Activated naive CD4-positive, alpha-beta T cell treated with Interleukin-2 at 50 U/mL for 16 hours (primary cell): ENCODE data around the gene EVI5.
A peak's percentile ranks its signal among the peaks of the same experiment; 100 is the strongest.
"Not testable (repeated sequence)": the region's sequence is repeated elsewhere in the genome, so short reads cannot be mapped to it uniquely, and the experiment has no call there.

Source experiments
- DNase-seq: peaks from one replicate; pipeline ENCODE4 v3.0.0-alpha.2; 2020

EVI5 gene

DNA sequence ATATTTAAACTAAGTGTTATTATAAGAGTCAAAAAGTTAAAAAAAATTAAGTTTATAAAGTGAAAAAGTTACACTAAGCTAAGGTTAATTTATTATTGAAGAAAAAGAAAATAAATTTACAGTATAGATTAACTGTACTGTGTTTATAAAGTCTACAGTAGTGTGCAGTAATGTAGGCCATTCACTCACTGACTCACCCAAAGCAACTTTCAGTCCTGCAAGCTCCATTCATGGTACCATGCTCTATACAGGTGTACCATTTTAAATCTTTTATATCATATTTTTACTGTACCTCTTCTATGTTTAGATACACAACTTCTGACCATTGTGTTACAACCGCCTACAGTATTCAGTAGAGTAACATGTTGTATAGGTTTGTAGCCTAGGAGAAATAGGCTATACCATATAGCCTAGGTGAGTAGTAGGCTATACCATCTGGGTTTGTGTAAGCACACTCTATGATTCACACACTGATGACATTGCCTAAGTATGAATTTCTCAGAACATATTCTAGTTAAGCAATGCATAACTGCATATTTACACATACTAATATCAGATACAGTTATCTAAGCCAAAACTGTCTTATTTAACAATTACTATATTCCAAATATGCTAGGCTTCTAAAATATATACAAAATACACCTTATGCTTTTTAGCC lies 217.6 kb downstream of the EVI5 start:
- no peak for DNase-seq

DNA sequence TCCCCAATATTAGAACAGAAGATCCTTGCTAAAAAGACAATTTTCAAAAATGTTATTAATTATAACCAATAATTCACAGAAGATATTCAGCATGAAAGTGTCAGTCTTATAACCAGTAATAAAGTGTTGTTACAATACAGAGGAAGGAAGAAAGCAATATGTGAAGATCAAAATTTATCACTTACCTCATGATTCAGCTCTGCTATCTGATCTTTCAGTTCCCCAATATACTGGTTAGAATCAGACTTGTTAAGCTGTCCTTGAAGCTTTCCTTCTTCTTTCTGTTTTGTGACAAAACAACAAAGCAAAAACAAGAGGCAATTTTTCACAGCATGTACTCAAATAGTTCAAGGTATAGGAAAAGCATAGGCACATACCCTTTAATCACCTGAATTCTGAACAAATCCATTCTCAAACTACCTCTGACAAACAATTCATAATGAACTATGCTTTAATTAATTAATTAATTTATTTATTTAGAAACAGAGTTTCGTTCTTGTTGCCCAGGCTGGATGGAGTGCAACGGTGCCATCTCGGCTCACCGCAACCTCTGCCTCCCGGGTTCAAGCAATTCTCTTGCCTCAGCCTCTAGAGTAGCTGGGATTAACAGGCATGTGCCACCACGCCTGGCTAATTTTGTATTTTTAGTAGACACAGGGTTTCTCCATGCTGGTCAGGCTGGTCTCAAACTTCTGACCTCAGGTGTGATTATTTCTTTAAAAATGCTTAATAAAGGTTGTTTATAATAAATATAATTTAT lies 221.3 kb downstream of the EVI5 start:
- DNase-seq: no peak

DNA sequence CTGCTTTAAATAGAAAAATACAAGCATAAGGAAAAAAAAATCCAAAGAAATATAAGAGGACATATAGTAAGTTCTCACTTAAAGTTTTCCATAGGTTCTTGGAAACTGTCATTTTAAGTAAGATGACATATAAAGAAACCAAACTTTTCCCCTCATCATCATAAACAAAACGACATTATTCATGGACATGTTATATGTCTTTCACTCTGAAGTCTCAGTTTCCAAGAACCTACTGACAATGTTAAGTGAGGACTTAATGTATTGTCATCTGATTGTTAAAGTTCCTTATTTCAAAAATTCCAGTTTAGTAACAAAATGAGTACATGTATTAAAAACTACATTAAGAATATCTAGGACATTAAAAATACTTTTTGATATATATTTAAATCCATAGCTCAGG lies 228.6 kb downstream of the EVI5 start:
- DNase-seq: no peak

DNA sequence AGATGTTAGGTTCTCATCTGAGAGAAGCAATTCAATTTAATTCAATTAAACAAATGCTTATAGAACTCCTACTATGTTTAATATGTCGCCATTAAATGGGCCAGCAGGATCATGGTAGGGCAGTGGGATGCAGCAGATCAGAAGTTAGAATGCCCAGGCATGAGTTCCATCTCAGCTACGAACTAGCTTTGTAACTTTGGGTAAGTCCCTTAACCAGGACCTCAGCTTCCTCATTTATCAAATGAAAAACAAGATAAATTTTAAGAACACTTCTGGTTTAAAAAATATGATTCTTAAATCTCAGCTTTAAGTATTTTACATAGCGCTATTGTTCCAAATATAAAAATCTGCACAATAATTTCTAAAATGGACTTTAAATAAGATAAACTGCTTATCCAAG lies 230.7 kb downstream of the EVI5 start:
- DNase-seq: no peak

DNA sequence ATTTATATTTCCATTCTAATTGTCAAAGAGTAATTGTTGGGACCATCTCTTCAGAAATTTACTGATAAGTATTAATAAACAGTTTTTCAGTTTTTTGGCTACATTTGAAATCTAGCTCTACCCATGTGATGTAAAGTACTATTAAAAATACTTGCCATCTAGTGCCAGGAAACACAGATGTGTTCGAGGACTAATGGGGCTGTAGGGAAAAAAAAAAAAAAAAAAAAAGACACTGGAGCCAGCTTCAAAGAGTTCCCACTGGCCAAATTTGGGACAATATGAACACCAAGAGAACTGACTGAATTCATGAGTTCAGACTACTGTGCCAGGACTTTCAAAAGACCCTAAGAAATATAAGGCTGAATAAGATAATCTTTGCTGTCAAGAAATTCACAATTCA lies 233.0 kb downstream of the EVI5 start:
- no peak for DNase-seq

DNA sequence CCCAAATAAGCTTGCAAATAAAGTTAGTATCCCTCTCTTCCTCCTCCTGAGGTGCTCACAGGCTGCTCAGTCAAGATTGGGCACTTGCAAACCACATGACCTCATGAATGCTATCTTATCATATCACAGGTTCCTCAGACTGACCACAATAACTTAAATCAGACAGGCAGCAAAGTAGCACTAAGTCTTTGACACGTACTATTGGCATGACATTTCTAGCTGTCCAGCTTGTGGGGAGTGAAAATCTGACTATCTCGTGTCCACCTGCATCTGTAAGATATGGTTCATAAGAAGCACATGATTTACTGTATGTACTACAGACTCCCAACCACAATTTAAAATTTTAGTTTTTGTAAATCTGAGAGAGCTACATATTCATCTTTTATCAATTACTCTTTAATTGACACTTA lies 240.1 kb downstream of the EVI5 start:
- no peak for DNase-seq

DNA sequence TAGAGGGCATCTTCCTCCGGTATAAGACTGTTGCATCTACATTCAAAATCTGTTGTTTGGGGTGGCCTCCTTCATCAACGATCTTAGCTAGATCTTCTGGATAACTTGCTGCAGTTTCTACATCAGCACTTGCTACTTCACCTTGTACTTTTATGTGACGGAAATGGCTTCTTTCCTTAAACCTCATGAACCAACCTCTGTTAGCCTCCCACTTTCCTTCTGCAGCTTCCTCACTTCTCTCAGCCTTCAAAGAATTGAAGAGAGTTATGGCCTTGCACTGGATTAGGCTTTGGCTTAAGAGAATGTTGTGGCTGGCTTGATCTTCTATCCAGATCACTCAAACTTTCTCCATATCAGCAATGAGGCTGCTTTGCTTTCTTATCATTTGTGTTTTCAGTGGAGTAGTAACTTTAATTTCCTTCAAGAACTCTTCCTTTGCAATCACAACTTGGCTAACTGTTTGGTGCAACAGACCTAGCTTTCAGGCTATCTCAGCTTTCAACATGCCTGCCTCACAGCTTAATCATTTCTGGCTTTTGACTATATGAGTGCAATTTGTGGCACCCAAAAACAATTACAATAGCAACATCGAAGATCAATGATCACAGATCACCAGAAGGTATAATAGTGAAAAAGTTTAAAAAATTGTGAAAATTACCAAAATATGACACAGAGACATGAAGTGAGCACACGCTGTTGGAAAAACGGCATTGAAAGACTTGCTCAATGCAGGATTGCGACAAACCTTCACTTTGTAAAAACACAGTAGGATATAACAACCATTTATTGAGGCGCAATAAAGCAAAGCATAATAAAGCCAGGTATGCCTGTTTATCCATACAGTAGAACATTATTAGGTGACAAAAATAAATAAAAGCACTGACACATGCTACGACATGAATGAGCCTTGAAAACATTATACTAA lies 241.5 kb downstream of the EVI5 start:
- no peak for DNase-seq

DNA sequence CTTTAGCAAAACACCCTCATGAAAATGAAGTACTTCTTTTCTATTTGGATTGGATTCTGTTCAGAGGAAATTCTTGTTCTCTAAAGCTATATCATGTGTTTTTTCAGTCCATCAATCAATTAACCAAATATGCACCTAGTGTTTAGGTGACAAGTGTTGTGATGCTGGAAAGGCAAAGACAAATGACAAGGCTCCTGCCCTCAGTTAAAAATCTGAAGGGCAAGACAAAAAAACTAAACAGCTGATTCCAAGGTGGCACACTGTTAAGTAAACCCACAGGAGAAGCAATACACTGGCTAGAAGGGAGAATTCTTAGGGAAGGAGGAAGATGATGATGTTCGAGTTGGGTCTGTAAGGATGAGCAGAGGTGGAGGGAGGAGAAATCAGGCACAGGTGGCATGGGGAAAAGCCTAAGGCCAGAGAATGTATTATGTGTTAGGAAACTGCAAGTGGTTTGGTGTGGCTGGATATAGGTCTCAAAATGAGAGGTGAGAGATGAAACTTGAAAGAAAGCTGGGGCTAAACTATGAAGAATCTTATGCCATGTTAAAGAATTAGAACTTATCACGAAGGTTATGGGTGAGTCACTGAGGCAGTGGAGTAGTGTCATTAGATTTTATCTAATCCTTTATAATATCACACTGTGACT lies 246.4 kb downstream of the EVI5 start:
- DNase-seq: peak; percentile 23

DNA sequence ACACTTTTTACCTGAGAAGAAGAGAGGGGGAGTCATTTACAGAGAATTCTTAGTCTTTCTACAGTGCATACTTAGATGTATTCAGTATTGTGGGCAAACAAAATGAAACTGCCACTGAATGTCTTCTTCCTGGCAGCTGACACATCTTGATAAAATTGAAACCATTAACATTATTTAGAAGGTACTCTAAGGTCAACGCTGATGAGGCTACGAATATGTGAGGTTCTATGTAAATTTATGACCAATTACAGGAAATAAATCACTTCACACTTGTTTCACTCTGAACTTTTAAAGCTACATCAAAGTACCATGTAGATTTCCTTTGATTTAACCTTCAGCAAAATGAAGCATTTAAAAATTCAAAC lies 246.9 kb downstream of the EVI5 start:
- no peak for DNase-seq

DNA sequence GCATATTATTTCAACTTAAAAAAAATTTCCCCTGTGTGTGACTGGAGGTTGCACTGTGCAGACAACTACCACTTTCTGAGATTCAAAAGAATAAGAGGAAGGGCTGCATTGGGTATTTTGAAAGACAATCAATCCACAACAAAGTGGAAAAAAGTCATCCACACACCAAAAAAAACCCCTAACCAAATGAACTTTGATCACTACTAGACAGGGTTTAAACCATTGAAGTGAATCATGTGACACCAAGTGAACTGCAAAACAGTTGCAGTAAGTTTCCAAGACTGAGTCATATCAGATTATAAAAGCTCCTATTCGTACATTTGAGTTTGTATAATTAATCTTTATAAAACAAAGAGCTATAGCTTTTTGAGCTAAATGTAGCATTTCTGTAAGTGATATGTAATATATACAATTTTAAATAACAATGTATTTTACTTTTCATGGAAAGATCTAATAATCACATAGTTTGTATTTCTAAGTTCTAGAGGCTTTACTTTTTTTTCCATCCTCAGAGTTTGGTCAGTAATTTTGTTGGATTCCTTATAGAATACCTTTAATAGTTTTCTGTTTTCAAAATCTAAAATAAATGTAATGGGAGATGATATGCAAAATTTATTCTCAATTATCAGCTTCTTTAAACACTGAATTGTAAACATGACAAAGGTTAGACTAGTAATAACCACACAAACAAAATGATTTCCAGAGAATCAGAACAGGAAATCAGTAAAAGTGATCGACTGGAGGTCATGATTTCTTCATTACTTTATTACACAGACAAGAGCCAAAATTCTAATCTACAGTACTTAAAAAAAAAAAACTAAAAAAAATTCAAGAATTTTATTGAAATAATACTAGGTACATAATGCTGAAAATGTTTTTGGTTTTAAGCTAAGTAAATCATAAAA lies 247.7 kb downstream of the EVI5 start:
- no peak for DNase-seq

DNA sequence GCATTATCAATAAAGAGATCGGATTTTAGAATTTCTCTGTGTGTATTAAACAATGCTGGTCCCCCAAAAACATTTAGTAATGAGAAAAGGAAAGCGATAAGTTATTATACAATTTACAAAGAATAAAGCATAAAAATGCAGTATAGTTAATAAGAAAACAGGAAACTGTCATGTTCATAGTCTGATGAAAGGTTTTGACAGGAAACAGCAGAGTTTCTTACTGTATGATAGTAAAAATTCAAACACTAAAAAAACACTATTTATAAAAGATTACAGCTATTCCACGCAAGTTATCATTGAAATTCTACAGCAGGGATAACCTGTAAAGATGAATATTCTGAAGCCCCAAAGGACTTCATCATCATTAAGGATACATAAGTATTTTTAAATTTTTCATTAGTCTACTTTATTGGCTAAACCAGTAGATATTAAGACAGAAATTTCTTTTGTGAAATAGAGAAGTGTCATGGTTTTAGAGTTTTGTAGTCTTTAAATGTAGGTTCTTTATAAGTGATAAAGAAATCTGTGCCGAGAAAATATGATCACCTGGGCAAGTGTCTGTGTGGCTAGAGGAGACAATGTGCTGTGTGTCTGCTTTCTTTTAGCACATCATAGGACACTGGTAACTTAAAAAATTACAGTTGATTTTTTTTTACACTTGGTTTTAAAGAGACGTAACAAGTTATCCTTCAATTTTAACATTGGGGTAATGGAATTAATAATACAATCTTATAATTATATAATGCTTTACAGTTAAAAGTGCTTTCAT lies 248.5 kb downstream of the EVI5 start:
- DNase-seq: no peak

DNA sequence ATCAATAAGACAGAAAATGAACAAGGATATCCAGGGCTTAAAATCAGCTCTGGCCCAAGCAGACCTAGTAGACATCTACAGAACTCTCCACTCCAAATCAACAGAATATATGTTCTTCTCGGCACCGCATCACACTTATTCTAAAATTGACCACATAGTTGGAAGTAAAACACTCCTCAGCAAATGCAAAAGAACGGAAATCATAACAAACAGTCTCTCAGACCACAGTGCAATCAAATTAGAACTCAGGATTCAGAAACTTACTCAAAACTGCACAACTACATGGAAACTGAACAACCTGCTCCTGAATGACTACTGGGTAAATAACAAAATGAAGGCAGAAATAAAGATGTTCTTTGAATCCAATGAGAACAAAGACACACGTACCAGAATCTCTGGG lies 252.5 kb downstream of the EVI5 start:
- DNase-seq: not testable (repeated sequence)

DNA sequence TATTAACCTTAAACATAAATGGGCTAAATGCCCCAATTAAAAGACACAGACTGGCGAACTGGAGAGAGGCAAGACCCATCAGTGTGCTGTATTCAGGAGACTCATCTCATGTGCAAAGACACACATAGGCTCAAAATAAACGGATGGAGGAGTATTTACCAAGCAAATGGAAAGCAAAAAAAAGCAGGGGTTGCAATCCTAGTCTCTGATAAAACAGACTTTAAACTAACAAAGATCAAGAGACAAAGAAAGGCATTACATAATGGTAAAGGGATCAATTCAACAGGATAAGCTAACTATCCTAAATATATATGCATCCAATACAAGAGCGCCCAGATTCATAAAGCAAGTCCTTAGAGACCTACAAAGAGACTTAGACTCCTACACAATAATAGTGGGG lies 253.0 kb downstream of the EVI5 start:
- not testable (repeated sequence) for DNase-seq

DNA sequence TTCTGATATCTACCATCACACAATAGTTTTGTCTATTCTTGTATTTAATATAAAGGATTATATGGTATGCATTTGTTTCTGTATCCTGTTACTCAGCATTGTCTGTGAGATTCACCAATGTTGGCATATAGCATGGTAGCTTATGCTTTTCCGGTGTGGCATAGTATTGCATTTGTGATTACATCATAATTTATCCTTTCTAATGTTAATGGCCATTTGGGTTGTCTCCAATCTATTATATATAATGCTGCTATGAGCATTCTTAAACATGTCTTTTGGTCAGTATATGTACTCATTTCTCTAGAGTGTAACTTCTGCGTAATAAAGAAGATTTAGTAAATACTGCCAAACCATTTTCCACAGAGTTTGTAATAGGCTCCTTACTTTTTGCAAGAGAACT lies 257.2 kb downstream of the EVI5 start:
- no peak for DNase-seq

DNA sequence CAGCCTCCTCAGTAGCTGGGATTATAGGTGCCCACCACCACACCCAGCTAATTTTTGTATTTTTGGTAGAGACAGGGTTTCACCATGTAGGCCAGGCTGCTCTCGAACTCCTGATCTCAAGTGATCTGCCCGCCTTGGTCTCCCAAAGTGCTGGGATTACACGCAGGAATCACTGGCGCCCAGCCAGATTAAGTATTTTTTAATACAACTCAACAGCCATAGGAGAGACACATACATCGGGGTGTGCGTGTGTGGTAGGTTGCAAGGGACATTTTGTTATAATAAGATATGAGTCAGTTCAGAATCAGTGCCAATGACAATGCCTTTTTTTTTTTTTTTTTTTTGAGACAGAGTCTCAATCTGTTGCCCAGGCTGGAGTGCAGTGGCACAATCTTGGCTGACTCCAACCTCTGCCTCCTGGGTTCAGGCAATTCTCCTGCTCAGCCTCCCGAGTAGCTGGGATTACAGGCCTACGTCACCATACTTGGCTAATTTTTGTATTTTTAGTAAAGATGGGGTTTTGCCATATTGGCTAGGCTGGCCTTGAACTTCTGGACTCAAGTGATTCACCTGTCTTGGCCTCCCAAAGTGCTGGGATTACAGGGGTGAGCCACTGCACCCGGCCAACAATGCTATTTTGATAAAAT lies 259.8 kb downstream of the EVI5 start:
- DNase-seq: not testable (repeated sequence)

DNA sequence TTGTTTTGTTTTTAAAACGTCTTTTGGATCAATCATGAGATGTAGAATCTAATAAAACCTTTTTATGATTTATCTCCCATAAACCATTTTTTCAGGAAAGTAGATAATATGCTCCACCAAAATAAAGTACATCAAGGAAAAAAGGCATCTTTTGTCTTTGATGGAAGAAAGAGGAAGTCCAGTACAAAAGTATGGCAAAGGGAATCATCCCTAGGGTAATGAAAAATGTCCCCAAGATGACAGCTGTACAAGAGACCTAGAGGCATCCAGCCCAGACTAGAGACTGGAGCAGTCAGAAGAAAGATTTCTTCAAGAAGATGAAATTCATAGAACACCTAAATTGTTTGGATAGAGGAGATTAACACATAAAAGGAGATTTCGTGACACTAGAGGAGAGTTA lies 265.9 kb downstream of the EVI5 start:
- DNase-seq: no peak

DNA sequence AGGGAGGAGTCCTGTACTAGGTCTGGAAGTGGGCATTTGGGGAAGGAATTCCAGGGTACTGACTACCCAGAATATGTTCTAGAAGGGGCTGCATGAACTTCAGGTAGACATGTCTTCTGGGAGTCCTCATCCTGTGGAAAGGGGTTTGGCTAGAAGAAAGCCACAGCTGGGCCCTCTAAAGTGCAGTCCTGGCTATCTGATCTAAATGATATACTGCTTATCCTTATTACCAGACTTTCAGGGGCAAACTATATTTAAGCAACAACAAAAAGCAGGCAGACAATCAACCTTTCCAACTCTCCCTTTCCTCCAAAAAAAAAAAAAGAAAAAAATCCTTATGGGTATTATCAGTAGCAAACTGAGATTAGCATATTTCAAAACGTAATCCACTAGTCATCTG lies 268.3 kb downstream of the EVI5 start:
- DNase-seq: no peak

DNA sequence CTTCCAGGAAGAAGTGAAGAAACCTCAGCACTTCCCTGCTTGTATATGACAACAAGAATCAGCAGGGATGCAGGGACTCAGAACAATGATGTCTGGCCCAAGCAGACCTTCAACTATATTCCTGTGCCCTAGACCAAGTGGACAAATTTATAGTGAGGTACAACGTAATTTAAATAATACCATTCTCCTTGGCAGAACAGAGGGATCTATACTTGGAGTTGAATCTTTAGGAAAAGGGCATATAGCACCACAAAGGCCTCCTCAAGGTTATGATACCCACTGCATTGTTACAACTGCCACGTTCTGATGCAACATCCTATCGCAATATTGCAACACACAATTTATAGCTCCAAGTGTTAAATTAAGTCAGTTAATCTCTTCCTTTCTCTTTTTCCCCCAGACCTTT lies 269.1 kb downstream of the EVI5 start:
- DNase-seq: no peak

DNA sequence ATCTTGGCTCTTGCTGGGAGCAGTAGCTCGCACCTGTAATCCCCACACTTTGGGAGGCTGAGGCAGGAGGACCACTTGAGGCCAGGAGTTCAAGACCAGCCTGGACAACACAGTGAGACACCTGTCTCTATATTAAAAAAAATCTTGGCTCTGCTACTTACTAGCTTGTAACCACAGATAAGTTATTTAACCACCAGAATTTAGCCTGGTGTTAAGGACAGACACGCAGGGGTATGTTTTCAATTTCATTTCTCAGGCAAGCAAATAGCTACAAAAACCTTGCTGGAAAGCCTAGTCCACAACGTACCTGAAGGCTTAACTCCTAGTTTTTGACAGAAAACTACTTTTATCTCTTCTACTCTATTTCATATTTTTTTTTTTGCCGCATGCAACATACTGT lies 273.4 kb downstream of the EVI5 start:
- no peak for DNase-seq

DNA sequence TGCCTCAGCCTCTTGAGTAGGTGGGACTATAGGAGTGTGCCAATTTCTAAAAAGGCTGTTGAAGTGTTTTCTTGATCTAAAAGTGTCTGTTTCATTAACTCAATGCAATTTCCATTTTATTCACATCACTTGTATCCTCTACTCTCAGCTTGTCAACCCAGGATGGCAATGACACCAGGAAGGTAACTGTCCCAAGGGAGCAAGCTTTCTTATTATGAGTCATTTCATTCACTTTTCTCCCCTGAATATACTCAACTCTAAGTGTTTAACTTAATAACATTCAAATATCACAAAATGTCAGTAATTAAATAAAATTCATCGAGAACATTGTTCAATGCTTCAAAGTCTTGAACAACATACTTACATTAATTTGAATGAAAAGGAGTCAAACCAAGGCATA lies 275.3 kb downstream of the EVI5 start:
- DNase-seq: no peak
